Measurements from ENCODE around the gene HPS3.

Gene HPS3

GRCh38 chr3:149120051-149120972 lies 9.1 kb upstream of the HPS3 start:
- DNase-seq (ENCODE audit: low spot score), result peak; percentile 74

GRCh38 chr3:149122721-149123578 lies 6.5 kb upstream of the HPS3 start:
- DNase-seq (ENCODE audit: low spot score), result no peak

GRCh38 chr3:149128821-149129220 lies 617 bp upstream of the HPS3 start:
- no peak for DNase-seq (ENCODE audit: low spot score)

- DNase-seq (ENCODE audit: low spot score), result no peak
Measured at GRCh38 chr3:149131589-149131988, 2.2 kb downstream of the HPS3 start.

- DNase-seq (ENCODE audit: low spot score), result no peak
Measured at GRCh38 chr3:149134575-149134974, 5.1 kb downstream of the HPS3 start.

- no peak for DNase-seq (ENCODE audit: low spot score)
Measured at GRCh38 chr3:149142682-149143081, 13.2 kb downstream of the HPS3 start.

- DNase-seq (ENCODE audit: low spot score), result no peak
Measured at GRCh38 chr3:149145356-149145755, 15.9 kb downstream of the HPS3 start.

- no peak for DNase-seq (ENCODE audit: low spot score)
Measured at GRCh38 chr3:149145974-149146373, 16.5 kb downstream of the HPS3 start.

GRCh38 chr3:149150436-149150835 lies 21.0 kb downstream of the HPS3 start:
- DNase-seq (ENCODE audit: low spot score), result no peak

GRCh38 chr3:149151843-149152242 lies 22.4 kb downstream of the HPS3 start:
- DNase-seq (ENCODE audit: low spot score), result peak; percentile 64

- DNase-seq (ENCODE audit: low spot score), result peak; percentile 5
Measured at GRCh38 chr3:149152420-149152819, 23.0 kb downstream of the HPS3 start.

GRCh38 chr3:149153402-149153801 lies 24.0 kb downstream of the HPS3 start:
- no peak for DNase-seq (ENCODE audit: low spot score)

- no peak for DNase-seq (ENCODE audit: low spot score)
Measured at GRCh38 chr3:149160754-149161300, 31.4 kb downstream of the HPS3 start.

- no peak for DNase-seq (ENCODE audit: low spot score)
Measured at GRCh38 chr3:149162007-149162406, 32.6 kb downstream of the HPS3 start.

- no peak for DNase-seq (ENCODE audit: low spot score)
Measured at GRCh38 chr3:149163066-149163465, 33.6 kb downstream of the HPS3 start.

GRCh38 chr3:149167898-149168297 lies 38.5 kb downstream of the HPS3 start:
- DNase-seq (ENCODE audit: low spot score), result no peak

GRCh38 chr3:149170672-149171071 lies 41.2 kb downstream of the HPS3 start:
- DNase-seq (ENCODE audit: low spot score), result no peak

- no peak for DNase-seq (ENCODE audit: low spot score)
Measured at GRCh38 chr3:149174901-149175300, 45.5 kb downstream of the HPS3 start.

- DNase-seq (ENCODE audit: low spot score), result no peak
Measured at GRCh38 chr3:149177122-149177521, 47.7 kb downstream of the HPS3 start.

GRCh38 chr3:149179220-149179619 lies 49.8 kb downstream of the HPS3 start:
- peak; percentile 44 for DNase-seq (ENCODE audit: low spot score)

GRCh38 chr3:149180057-149180573 lies 50.7 kb downstream of the HPS3 start:
- DNase-seq (ENCODE audit: low spot score), result peak; percentile 97

- no peak for DNase-seq (ENCODE audit: low spot score)
Measured at GRCh38 chr3:149181182-149181581, 51.7 kb downstream of the HPS3 start.

Measured in AG08395 (cell line).